ENCODE data around the gene MAP3K5. TPM values are rescaled to one million over a fixed set of nuclear protein-coding genes. Genes with fewer than 3 reads are reported as not detected.

The MAP3K5 gene
- total and polyA plus RNA-seq, 9 donors = 37.0 to 217 (median 80.2) TPM

GRCh38 chr6:136562211-136562610 lies 230.1 kb downstream of the MAP3K5 start:
- intact Hi-C loops (cut with DNase I) = no loop called here
- Histone ChIP-seq H3K36me3 (no peaks in the 10 kb centered on the region), H3K27ac (no peak overlapping the region), H3K27me3 (no peaks in the 10 kb centered on the region), H3K9me3 (no peaks in the 10 kb centered on the region), H3K4me1 (ENCODE audit: insufficient read depth) (no peaks in the 10 kb centered on the region), H3K4me3 (no peak overlapping the region)
- no peak for DNase-seq
- TF ChIP-seq POLR2A (IDR thresholded peaks at IDR 0.05) (no peak), EP300 (IDR thresholded peaks at IDR 0.05) (no peak)
- TF ChIP-seq, protein P1, sequence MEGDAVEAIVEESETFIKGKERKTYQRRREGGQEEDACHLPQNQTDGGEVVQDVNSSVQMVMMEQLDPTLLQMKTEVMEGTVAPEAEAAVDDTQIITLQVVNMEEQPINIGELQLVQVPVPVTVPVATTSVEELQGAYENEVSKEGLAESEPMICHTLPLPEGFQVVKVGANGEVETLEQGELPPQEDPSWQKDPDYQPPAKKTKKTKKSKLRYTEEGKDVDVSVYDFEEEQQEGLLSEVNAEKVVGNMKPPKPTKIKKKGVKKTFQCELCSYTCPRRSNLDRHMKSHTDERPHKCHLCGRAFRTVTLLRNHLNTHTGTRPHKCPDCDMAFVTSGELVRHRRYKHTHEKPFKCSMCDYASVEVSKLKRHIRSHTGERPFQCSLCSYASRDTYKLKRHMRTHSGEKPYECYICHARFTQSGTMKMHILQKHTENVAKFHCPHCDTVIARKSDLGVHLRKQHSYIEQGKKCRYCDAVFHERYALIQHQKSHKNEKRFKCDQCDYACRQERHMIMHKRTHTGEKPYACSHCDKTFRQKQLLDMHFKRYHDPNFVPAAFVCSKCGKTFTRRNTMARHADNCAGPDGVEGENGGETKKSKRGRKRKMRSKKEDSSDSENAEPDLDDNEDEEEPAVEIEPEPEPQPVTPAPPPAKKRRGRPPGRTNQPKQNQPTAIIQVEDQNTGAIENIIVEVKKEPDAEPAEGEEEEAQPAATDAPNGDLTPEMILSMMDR (IDR thresholded peaks at IDR 0.05) = no peak
- 79 to 83% (median 80%) methylated on average over 2 of the region's 2 CpGs for WGBS, 3 donors

DNA sequence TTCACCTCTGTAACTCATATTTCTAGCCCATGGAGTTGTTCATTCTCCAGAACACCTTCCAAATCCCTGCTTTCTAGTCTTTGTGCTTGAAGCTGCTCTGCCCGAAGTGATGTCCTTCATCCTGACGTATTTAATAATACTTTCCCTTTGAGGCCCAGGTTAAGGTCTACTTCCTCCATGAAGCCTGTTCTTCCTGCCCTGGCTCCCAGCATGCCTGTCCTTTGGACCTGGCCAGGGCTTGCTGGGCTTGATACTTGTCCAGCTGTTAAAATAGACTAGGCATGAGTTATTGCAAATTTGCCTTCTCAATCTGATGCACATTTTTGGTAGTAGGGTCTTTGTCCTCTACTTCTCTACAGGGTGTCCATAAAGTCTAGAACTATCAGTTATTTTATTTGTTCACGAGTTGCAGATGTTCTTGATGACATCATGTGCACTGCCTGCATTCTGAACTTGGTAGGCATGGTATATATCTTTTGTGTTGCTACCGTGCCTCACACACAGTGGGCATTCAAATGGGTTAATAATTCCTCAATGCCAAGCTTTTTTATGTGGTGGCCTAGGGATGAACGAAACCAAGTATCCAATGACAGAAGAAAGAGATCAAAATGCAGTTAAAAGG lies 239.0 kb downstream of the MAP3K5 start:
- H3K27me3 ChIP-seq = no peaks in the 10 kb centered on the region
- intact Hi-C loops (cut with DNase I) = no loop called here
- H3K4me3 ChIP-seq = no peak overlapping the region
- no peaks in the 10 kb centered on the region for H3K9me3 ChIP-seq
- H3K4me1 ChIP-seq (ENCODE audit: insufficient read depth) = peaks cover 9% of the 10 kb centered on the region
- H3K36me3 ChIP-seq = no peaks in the 10 kb centered on the region
- WGBS, 3 donors = 76 to 82% (median 81%) methylated on average over 5 of the region's 5 CpGs
- no peak overlapping the region for H3K27ac ChIP-seq
- TF ChIP-seq, protein P1 (IDR thresholded peaks at IDR 0.05) = no peak
- TF ChIP-seq POLR2A (IDR thresholded peaks at IDR 0.05) (no peak), EP300 (IDR thresholded peaks at IDR 0.05) (no peak)
- DNase-seq = no peak

GRCh38 chr6:136552054-136552453 lies 240.2 kb downstream of the MAP3K5 start:
- peaks cover 9% of the 10 kb centered on the region for H3K4me1 ChIP-seq (ENCODE audit: insufficient read depth)
- H3K36me3 ChIP-seq = no peaks in the 10 kb centered on the region
- WGBS, 3 donors = 50 to 56% (median 54%) methylated on average over 4 of the region's 4 CpGs
- no peak overlapping the region for H3K4me3 ChIP-seq
- TF ChIP-seq POLR2A (IDR thresholded peaks at IDR 0.05) (no peak), EP300 (IDR thresholded peaks at IDR 0.05) (no peak)
- TF ChIP-seq, protein P1 (IDR thresholded peaks at IDR 0.05) = no peak
- H3K27ac ChIP-seq = no peak overlapping the region
- no peaks in the 10 kb centered on the region for H3K27me3 ChIP-seq
- no peak for DNase-seq
- no peaks in the 10 kb centered on the region for H3K9me3 ChIP-seq
- intact Hi-C loops (cut with DNase I) = no loop called here

DNA sequence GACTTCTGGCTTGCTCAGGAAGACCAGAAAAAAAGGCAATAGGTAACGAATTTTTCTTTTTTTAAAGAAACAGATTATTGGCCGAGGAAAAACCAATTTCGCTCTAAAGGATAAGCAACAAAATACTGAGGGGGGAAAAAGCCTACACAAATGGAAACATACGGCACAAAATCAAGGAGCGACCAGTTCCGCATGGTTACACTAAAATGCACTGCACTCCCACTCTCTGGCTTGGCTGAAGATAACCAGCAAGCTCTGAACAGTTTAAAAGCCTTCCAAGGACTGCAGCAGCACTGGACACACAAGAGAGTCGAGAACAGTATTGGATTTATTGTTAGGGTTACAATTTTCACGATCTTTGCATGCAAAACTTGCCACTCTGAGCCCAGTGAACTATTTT lies 241.2 kb downstream of the MAP3K5 start:
- H3K36me3 ChIP-seq = no peaks in the 10 kb centered on the region
- 9 to 16% (median 15%) methylated on average over 8 of the region's 8 CpGs for WGBS, 3 donors
- TF ChIP-seq EP300 (IDR thresholded peaks at IDR 0.05) = no peak
- no peak for TF ChIP-seq POLR2A (IDR thresholded peaks at IDR 0.05)
- TF ChIP-seq, protein P1 (IDR thresholded peaks at IDR 0.05) = no peak
- DNase-seq = peak in 1 of 5 donors; percentile 10
- H3K9me3 ChIP-seq = no peaks in the 10 kb centered on the region
- peak overlapping the region; percentile 63 for H3K4me3 ChIP-seq
- intact Hi-C loops (cut with DNase I) = no loop called here
- peaks cover 9% of the 10 kb centered on the region for H3K4me1 ChIP-seq (ENCODE audit: insufficient read depth)
- no peak overlapping the region for H3K27ac ChIP-seq
- H3K27me3 ChIP-seq = no peaks in the 10 kb centered on the region
